GM12873 (cell line): ENCODE data around the gene ADAMTS6.

Experiments
- TF ChIP-seq, protein P1 (sequence below): IDR thresholded peaks from 2 replicates; pipeline ENCODE4 v1.5.1; 2012; ENCODE audit warnings: low read depth, mild to moderate bottlenecking, moderate library complexity, low read length, control low read depth; ENCODE audit not compliant: insufficient read depth; ENCODE audit errors: missing control alignments

ADAMTS6 gene

GRCh38 chr5:65307931-65308330 lies 173.8 kb downstream of the ADAMTS6 start:
- TF ChIP-seq, protein P1, sequence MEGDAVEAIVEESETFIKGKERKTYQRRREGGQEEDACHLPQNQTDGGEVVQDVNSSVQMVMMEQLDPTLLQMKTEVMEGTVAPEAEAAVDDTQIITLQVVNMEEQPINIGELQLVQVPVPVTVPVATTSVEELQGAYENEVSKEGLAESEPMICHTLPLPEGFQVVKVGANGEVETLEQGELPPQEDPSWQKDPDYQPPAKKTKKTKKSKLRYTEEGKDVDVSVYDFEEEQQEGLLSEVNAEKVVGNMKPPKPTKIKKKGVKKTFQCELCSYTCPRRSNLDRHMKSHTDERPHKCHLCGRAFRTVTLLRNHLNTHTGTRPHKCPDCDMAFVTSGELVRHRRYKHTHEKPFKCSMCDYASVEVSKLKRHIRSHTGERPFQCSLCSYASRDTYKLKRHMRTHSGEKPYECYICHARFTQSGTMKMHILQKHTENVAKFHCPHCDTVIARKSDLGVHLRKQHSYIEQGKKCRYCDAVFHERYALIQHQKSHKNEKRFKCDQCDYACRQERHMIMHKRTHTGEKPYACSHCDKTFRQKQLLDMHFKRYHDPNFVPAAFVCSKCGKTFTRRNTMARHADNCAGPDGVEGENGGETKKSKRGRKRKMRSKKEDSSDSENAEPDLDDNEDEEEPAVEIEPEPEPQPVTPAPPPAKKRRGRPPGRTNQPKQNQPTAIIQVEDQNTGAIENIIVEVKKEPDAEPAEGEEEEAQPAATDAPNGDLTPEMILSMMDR, result no peak

GRCh38 chr5:65307088-65307487 lies 174.6 kb downstream of the ADAMTS6 start:
- TF ChIP-seq, protein P1, result no peak

DNA sequence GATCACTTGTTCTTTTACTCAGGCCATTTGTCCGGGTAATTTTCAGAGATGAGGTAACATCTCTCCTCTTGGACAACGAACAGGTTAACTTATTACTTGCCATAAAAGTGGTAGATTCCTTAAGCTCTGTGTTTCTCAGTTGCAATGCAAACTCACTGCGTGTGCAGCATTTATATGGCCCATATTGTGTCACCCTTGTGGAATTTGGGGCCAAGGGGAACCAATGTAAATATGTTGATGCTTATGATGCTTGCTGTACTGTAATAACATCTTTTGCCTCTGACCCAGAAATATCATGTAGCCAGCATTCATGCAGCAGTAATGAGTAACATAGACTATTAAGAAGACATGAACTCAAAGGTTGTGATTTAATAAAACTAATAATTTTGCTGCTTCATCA lies 175.8 kb downstream of the ADAMTS6 start:
- TF ChIP-seq, protein P1, result no peak

GRCh38 chr5:65299861-65300260 lies 181.9 kb downstream of the ADAMTS6 start:
- TF ChIP-seq, protein P1, result no peak

GRCh38 chr5:65296067-65296466 lies 185.7 kb downstream of the ADAMTS6 start:
- TF ChIP-seq, protein P1, result no peak

DNA sequence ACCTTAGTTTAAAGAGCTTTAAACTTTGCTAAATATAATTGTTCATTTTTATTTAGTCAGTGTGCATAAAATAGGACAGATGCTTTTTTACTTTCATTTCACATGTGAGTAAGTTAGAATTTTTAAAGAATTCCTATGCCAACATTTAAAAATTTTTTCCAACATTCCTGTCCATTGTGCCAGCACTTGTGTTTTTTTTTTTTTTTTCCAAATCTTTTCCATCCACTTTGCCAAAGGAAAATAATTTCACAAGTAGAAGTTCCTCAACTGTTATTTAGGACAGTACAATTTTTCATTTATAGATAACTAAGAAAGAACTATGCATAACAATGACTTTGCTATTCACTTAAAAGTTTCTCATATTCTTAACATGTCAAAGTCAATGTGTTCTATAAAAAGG lies 189.5 kb downstream of the ADAMTS6 start:
- TF ChIP-seq, protein P1, result no peak

GRCh38 chr5:65290677-65291076 lies 191.0 kb downstream of the ADAMTS6 start:
- TF ChIP-seq, protein P1, result no peak

- TF ChIP-seq, protein P1, result no peak
Observed at GRCh38 chr5:65288657-65289056, 193.1 kb downstream of the ADAMTS6 start.
